ENCODE data around the gene RNU6-9.
A peak's percentile ranks its signal among the peaks of the same experiment; 100 is the strongest.
"Not testable (repeated sequence)": the region's sequence is repeated elsewhere in the genome, so short reads cannot be mapped to it uniquely, and the experiment has no call there.

RNU6-9 gene

DNA sequence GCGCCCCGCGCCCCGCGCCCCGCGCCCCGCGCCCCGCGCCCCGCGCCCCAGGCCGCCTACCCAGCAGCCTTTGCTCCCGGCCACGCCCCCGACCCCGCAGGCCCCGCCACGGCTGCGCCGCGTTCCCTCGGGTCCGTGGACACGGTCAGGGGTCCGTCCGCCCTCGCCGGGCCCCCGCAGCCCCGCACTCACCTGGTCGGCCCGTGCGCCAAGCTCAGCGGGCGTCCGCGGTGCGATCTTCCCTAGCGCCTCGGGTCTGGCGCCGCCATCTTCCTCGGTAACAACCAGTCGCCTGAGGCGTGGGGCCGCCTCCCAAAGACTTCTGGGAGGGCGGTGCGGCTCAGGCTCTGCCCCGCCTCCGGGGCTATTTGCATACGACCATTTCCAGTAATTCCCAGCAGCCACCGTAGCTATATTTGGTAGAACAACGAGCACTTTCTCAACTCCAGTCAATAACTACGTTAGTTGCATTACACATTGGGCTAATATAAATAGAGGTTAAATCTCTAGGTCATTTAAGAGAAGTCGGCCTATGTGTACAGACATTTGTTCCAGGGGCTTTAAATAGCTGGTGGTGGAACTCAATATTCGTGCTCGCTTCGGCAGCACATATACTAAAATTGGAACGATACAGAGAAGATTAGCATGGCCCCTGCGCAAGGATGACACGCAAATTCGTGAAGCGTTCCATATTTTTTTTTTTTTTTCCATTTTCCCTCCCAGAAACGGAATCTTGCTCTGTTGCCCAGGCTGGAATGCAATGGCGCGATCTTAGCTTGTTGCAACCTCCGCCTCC, at the start of gene RNU6-9, which contains the start of gene MED16:
RNU6-9 (plus strand) TSS at position 591 of the 796 bp plus-strand sequence.
MED16 (minus strand) TSS at position 294 of the 796 bp plus-strand sequence. CDS start 2,056 bp downstream, outside the sequence.
- DNase-seq = peak; percentile 54

DNA sequence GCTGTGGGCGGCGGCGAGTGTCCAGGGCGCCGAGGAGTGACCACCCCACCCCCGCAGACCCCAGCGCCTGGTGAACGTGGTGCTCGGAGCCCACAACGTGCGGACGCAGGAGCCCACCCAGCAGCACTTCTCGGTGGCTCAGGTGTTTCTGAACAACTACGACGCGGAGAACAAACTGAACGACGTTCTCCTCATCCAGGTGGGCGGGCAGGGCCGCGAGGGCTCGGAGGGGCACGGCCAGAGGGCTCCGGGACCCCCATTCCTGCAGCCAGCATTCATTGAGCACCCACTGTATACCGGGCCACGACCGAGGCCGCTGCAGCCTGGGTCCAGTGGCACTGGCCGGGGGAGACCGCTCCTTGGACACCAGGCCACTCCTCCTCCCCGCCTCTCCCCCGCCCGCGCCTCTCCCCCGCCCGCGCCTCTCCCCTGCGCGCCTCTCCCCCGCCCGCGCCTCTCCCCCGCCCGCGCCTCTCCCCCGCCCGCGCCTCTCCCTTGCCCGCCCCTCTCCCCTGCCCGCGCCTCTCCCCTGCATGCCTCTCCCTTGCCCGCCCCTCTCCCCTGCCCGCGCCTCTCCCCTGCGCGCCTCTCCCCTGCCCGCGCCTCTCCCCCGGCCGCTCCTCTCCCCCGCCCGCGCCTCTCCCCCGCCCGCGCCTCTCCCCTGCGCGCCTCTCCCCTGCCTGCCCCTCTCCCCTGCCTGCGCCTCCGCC, 49.3 kb upstream of the RNU6-9 start:
- no peak for DNase-seq

DNA sequence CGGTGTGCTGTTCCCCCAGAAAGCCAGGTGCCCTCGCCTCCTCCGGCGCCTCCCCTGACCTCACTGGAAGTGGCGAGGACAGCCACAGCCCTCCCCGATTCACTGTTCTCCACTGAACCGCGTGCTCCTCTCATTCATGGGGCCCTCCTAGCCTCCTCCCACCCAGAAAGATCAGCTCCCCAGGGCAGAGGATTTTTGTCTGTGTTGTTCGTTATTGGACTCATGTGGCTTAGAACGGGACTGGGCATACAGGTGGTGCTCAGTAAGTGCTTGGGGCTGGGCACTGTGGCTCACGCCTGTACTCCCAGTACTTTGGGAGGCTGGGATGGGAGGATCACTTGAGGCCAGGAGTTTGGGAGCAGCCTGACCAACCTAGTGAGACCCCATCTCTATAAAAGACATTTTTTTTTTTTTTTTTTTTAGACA, 48.7 kb upstream of the RNU6-9 start:
- no peak for DNase-seq

DNA sequence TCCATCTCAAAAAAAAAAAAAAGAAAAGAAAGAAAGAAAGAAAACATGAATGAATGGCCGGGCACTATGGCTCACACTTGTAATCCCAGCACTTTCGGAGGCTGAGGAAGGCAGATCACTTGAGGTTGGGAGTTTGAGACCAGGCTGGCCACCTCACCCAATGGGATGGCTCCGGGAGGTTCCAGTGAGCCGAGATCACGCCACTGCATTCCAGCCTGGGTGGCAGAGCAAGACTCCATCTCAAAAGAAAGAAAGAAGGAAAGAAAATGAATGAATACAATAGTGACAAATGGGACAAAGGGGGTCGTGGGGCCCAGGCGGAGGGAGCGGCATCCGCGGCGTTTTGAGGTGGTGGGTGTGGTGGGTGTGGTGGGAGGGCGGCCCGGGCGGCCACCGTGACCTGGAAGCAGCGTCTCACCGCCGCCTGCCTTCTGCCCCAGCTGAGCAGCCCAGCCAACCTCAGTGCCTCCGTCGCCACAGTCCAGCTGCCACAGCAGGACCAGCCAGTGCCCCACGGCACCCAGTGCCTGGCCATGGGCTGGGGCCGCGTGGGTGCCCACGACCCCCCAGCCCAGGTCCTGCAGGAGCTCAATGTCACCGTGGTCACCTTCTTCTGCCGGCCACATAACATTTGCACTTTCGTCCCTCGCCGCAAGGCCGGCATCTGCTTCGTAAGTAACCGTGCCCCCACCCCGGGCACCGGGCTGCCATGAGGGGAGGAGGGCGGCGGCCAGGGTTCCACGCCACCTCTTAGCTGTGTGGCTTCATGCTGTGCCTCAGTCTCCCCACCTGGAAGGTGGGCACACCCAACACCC, 47.4 kb upstream of the RNU6-9 start:
- DNase-seq = no peak

DNA sequence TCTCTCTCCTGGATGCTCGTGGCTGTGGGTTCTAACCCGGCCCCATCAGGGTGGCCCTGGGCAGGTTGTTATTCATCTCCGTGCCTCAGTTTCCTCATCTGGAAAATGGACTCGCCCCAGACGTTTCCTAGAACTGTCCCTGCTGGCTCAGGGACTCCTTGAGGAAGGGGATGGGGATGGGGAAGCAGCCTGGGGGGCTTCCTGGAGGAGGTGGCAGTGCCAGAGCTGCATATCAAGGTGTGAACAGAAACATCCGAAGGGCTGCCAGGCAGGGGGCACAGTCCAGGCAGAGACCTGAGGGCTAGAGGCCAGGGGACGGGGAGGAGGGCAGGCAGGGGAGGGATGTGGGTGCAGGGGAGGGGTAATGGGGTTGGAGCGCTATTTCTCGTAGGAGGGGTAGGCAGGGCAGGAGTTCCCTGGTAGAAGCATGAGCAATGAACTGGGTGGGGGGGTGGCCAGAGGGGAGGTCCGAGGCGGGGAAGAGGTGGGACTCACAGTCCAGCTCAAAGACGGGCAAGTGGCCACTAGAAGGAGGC, 44.8 kb upstream of the RNU6-9 start:
- no peak for DNase-seq

DNA sequence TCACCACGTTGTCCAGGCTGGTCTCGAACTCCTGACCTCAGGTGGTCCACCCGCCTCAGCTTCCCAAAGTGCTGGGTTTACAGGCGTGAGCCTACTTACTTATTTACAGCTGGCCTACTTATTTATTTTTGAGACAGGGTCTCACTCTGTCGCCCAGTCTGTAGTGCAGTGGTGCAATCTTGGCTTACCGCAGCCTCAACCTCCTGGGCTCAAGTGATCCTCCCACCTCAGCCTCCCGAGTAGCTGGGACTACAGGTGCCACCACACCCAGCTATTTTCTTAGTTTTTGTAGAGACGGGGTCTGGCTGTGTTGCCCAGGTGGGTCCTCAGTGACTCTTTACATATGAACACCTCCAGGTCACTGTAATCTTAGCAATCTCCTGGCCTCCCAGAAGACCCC, 44.1 kb upstream of the RNU6-9 start:
- not testable (repeated sequence) for DNase-seq

DNA sequence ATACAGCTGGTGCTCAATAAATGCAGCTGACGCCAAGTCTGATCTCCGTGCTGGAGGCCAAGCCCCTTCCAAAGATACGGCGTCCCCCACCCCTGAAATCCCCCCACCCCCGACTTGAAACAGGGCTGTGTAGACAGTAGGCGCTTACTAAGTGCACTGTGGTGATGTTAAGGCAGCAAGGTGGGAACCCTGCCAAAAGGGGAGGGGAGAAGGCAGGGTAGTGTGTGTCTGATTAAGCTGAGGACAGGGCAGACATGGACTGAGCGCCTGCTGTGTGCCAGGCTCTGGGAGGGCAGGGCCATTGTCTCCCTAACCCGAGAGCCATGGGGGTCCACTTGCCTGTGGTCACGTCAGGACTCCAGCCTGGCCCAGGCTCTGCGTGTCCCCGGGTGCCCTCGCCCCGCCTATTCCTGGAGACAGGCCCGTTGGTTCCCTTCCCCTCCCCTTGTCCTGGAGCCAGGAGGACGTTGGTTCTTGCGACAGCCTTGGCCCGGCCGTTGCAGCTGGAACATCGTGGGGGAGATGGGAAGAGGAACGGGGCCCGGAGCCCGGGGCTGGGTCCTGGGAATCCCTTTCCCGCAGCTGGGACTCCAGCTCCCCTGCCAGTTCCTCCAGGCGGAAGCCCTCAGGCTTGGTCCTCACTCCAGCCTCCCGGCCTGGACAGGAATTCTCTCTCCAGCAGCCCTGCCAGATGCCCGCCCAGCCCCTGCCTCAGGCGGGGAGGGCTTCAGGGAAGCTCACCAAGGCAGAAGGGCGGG, 42.9 kb upstream of the RNU6-9 start:
- DNase-seq = no peak

DNA sequence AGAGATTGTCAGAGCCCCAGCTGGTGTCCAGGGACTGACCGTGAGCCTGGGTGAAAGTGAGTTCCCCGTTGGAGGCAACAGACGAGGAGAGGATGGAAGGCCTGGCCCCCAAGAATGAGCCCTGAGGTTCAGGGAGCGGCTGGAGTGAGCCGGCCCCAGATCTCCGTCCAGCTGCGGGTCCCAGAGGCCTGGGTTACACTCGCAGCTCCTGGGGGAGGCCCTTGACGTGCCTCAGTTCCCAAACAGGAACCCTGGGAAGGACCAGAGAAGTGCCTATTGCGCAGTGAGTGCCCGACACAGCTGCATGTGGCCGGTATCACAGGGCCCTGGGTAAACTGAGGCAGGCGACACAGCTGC, 42.3 kb upstream of the RNU6-9 start:
- DNase-seq = no peak

DNA sequence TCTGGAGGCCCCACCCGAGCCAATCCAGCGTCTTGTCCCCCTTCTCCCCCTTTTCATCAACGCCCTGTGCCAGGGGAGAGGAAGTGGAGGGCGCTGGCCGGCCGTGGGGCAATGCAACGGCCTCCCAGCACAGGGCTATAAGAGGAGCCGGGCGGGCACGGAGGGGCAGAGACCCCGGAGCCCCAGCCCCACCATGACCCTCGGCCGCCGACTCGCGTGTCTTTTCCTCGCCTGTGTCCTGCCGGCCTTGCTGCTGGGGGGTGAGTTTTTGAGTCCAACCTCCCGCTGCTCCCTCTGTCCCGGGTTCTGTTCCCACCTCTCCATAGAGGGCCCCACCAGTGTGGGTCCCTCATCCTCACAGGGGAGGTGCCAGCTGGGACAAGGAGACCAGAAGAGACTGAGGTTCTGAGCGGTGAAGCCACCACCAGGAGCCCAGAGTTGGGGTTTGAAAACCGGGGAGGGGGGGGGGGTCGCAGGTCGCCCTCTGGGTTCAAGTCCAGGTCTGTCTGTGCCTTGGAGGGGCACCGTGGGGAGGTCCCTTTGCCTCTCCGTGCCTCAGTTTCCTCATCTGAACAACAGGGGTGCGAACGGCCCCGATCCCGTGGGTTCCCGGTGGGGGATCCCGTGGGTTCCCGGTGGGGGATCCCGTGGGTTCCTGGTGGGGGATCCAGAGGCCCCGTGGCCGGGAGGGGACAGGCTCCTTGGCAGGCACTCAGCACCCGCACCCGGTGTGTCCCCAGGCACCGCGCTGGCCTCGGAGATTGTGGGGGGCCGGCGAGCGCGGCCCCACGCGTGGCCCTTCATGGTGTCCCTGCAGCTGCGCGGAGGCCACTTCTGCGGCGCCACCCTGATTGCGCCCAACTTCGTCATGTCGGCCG, 40.9 kb upstream of the RNU6-9 start, which contains the start of gene ELANE:
ELANE (plus strand) TSS at position 168 of the 878 bp plus-strand sequence; CDS start at position 194, 26 bp downstream.
- no peak for DNase-seq

DNA sequence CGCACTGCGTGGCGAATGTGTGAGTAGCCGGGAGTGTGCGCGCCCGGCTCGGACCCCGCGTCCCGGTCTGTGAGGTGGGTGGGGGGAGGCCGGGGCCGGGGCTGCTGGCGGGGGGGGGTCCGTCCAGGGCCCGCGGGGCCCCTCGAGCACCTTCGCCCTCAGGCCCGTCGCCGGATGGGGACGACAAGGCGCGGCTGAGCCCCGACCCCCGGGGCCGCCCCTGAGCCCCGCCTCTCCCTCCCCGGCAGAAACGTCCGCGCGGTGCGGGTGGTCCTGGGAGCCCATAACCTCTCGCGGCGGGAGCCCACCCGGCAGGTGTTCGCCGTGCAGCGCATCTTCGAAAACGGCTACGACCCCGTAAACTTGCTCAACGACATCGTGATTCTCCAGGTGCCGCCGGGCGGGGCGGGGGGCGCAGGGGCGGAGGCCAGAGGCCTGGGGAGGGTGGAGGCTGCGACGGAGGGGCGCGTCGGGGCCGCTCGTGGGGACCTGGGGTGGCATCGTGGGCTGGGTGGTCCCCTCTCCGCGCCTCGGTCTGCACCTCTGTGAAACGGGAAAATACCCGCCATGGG, 40.2 kb upstream of the RNU6-9 start:
- no peak for DNase-seq

DNA sequence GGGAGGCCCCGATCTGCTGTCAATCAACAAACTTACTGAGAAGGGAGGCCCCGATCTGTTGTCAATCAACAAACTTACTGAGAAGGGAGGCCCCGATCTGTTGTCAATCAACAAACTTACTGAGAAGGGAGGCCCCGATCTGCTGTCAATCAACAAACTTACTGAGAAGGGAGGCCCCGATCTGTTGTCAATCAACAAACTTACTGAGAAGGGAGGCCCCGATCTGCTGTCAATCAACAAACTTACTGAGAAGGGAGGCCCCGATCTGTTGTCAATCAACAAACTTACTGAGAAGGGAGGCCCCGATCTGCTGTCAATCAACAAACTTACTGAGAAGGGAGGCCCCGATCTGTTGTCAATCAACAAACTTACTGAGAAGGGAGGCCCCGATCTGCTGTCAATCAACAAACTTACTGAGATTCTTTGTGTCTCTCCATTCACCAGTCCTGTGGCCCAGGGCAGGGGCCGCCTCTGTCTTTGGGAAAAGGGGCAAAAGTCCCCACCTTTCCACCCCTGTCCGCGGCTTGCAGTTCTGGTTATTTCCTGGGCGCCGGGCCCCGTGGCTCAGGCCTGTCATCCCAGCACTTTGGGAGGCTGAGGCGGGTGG, 39.6 kb upstream of the RNU6-9 start:
- not testable (repeated sequence) for DNase-seq

DNA sequence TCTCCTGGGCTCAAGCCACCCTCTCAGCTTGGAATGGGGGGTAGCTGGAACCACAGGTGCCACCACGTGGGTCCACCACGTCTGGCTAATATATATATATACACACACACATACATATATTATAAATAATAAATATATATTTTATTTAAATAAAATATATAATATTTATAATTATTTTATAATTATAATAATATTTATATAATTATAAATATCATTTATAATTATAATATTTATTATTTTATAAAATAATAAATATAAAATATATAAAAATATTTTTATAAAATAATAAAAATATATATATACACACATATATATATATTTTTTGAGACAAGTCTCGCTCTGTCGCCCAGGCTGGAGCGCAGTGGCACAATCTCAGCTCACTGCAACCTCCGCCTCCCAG, 38.7 kb upstream of the RNU6-9 start:
- DNase-seq = no peak

DNA sequence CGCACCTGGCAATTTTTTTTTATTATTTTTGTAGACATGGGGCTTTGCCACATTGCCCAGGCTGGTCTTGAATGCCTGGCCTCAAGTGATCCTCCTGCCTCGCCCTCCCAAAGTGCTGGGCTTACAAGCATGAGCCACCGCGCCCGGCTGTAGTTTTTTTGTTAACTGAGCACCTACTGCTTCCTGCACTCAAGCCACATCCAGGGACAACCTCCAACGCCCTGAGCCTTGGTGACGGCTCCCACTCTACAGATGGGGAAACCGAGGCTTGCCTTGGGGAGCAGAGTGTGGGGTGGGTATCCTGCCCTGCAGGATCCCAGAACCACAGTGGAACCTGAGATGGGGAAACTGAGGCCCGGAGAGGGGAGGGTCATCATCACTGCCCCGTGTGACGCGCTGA, 38.1 kb upstream of the RNU6-9 start:
- DNase-seq = no peak

DNA sequence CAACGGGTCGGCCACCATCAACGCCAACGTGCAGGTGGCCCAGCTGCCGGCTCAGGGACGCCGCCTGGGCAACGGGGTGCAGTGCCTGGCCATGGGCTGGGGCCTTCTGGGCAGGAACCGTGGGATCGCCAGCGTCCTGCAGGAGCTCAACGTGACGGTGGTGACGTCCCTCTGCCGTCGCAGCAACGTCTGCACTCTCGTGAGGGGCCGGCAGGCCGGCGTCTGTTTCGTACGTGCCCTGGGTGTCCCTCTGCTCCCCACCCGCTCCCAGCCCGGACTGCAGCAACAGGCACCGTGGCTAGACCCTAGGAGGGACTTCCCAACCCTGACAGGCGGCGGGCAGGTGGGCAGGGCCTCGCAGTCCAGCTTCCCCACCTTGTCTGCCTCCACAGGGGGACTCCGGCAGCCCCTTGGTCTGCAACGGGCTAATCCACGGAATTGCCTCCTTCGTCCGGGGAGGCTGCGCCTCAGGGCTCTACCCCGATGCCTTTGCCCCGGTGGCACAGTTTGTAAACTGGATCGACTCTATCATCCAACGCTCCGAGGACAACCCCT, 37.6 kb upstream of the RNU6-9 start:
- DNase-seq = no peak

DNA sequence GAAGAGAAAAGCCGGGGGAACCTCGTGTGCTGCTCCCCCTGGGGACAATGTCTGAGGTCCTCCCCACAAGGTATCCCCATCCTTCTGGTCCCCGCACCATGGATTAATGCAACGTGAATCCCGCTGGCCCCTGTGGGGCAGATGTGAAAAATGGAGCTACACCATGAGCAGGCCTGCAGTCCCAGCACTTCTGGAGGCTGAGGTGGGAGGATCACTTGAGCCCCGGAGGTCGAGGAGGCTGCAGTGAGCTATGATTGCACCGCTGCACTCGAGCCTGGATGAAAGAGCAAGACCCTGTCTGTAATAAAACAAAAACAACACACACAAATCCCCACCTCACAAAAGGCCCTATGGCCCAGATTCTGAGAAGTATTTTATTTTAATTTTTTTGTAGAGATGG, 35.0 kb upstream of the RNU6-9 start:
- no peak for DNase-seq

DNA sequence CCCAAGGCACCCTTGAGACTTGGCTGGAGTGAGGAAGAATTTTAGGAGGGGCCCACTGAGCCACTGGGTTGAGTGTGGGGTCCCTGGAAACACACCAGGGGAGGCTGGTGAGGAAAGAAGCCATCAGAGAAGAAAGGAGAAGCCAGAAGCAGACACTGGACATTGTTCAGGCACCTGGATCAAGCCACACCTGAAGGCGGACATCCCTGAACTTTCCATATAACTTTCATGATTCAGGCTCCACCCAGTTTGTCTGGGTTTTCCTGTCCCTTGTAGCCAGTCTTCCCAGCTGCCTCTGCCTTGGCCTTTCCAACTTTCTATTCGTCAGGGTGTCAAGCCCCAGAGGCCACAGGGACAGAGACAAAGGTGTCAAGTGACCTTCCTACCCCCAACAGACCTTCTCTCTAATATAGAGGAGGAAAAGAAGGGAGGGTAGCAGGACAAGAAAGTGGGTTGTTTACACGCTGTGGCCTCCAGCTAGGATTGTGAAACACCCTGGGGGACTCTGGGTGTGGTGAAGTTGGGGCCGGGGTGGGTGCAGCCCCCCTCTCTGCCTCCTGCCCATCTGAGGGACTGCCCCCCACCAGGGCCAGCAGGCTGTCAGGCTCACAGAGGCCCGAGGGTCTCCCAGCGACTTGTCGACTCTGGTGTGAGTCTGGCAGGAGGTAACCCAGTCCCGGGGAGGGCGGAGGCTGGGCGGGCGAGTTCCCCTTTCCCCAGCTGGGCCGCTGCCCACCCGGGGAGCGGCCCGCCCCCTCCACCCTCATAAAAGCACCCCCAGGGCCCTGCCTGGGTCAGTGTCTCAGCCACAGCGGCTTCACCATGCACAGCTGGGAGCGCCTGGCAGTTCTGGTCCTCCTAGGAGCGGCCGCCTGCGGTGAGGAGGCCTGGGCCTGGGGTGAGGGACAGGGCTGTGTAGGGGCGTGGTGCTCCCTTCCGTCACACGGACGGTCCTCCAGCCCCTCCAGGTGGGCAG, 34.1 kb upstream of the RNU6-9 start, which contains the start of gene CFD:
CFD (plus strand) TSS at position 797 of the 976 bp plus-strand sequence; CDS start at position 823, 26 bp downstream.
- no peak for DNase-seq

DNA sequence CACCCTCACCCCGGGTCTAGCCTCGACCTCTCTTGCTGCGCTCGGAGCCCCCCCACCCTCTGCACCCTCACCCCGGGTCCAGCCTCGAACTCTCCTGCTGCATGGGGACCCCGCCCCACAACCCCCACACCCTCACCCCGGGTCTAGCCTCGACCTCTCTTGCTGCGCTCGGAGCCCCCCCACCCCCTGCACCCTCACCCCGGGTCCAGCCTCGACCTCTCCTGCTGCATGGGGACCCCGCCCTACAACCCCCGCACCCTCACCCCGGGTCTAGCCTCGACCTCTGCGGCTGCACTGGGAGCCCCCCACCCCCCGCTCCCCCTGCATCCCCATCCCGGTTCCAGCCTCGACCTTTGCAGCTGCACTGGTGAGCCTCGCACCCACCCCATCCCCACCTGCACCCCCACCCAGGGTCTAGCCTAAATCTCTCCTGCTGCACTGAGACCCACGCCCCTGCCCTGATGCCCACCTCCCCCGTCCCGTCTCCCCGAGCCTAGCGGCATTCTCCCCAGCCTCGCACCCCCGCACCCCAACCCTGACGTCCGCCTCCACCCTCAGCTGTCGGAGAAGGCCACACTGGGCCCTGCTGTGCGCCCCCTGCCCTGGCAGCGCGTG, 32.0 kb upstream of the RNU6-9 start:
- DNase-seq = no peak
